Choroid plexus epithelial cell (primary cell): ENCODE measurements around the gene SCFD2.
A peak's percentile ranks its signal among the peaks of the same experiment; 100 is the strongest.

Experiments used
- DNase-seq: peaks from one replicate; pipeline ENCODE4 v3.0.0-alpha.2; 2010; ENCODE audit warnings: low read depth
- H3K4me3 ChIP-seq: 2 replicates; pipeline ENCODE4 v1.5.1; 2011; ENCODE audit warnings: low read depth, mild to moderate bottlenecking, control low read depth, low read length, moderate library complexity
- CTCF ChIP-seq: conservative IDR thresholded peaks from 2 replicates; pipeline ENCODE4 v1.5.1; 2011; ENCODE audit warnings: low read depth, mild to moderate bottlenecking, control low read depth, inconsistent platforms, low read length, moderate library complexity

Gene SCFD2

GRCh38 chr4:53118676-53119075 lies 247.2 kb downstream of the SCFD2 start:
- no peak for DNase-seq
- H3K4me3 ChIP-seq = no peak overlapping the region
- TF ChIP-seq CTCF = no peak

- TF ChIP-seq CTCF = no peak
- peak; percentile 64 for DNase-seq
- H3K4me3 ChIP-seq = no peak overlapping the region
These were observed 248.9 kb downstream of the SCFD2 start for GRCh38 chr4:53116954-53117353.

- no peak for TF ChIP-seq CTCF
- peak; percentile 21 for DNase-seq
- H3K4me3 ChIP-seq = no peak overlapping the region
These were observed 252.2 kb downstream of the SCFD2 start for GRCh38 chr4:53113431-53114225.

GRCh38 chr4:53105313-53105712 lies 260.5 kb downstream of the SCFD2 start:
- H3K4me3 ChIP-seq = no peak overlapping the region
- no peak for DNase-seq
- no peak for TF ChIP-seq CTCF

GRCh38 chr4:53103481-53103880 lies 262.4 kb downstream of the SCFD2 start:
- TF ChIP-seq CTCF = no peak
- no peak for DNase-seq
- H3K4me3 ChIP-seq = no peak overlapping the region

- no peak for TF ChIP-seq CTCF
- peak overlapping the region; percentile 9 for H3K4me3 ChIP-seq
- DNase-seq = peak; percentile 88
These were observed 264.7 kb downstream of the SCFD2 start for GRCh38 chr4:53101191-53101581.
